Right cardiac atrium (tissue), 5 donors: ENCODE results near the gene TNS4. TPM values are rescaled to one million over a fixed set of nuclear protein-coding genes. Genes with fewer than 3 reads are reported as not detected.

ENCODE experiments used
- ATAC-seq, 2 donors: fragments of 200-7000 bp; cut with Tn5 transposase; one replicate each; pipeline versions ENCODE4 v1.8.0 to v1.9.1; 2020; ENCODE audit warnings: moderate library complexity in 2 of 2, mild to moderate bottlenecking in 1 of 2
- DNase-seq, 3 donors: peaks; one replicate each; pipeline ENCODE4 v3.0.0-alpha.2; 2020
- H3K27ac ChIP-seq: one replicate; pipeline ENCODE4 v1.5.1; 2013; ENCODE audit warnings: mild to moderate bottlenecking, low read length, control low read depth, moderate library complexity
- H3K27me3 ChIP-seq: one replicate; pipeline ENCODE4 v1.6.1; 2013; ENCODE audit not compliant: control insufficient read depth, insufficient read depth
- H3K4me1 ChIP-seq: one replicate; pipeline ENCODE4 v1.6.1; 2013; ENCODE audit warnings: low read length; ENCODE audit not compliant: control insufficient read depth, insufficient read depth
- H3K4me3 ChIP-seq: one replicate; pipeline ENCODE4 v1.5.1; 2013; ENCODE audit warnings: low read length, control low read depth
- H3K9me3 ChIP-seq: one replicate; pipeline ENCODE4 v1.6.1; 2013; ENCODE audit warnings: low read length; ENCODE audit not compliant: control insufficient read depth
- WGBS: extraction: QIAGEN DNeasy Blood & Tissue Kit; methylation state at CpG from one replicate; pipeline ENCODE4 v1.1.7; 2013; 5-methylcytosine and 5-hydroxymethylcytosine counted together
- intact Hi-C, 4 donors: fragments of 100-400 bp; cut with DNase I; formaldehyde crosslinking; loops; one replicate each; pipeline versions ENCODE4 v1.11.0 to v1.14.0; 2022 to 2023
- polyA plus RNA-seq: library from polyadenylated mRNA; stranded (reverse); fragments of 200-250 nt; gene quantifications from one replicate; pipeline ENCODE4 v1.2.3, GENCODE V29; 2013
- total RNA-seq, 4 donors: library from RNA; stranded (reverse); fragmentation: NEBNext Ultra II Directional; extraction: Animal tissue kit (Norgen Biotek cat#: 25700); gene quantifications; one replicate each; pipeline ENCODE4 v1.2.1, GENCODE V29; 2021
- donor health status: healthy with polysubstance abuse.
- donor health status: DM: no; HTN: yes; CAD: no.
- donor health status: DM: no; HTN: no; CAD: no.
- donor health status: DM: no; HTN: yes; CAD: no; lungs with severe emphysema.
- donor health status: DM: yes; HTN: yes; CAD: no.

Gene TNS4
- total and polyA plus RNA-seq, 5 donors, result 0.14 TPM; not detected in 4

GRCh38 chr17:40480501-40481003 is 20.9 kb downstream of the TNS4 start:
- 41% methylated on average over 12 of the region's 12 CpGs for WGBS
- Histone ChIP-seq H3K4me1 (no peaks in the 10 kb centered on the region), H3K27ac (no peak overlapping the region), H3K4me3 (no peak overlapping the region), H3K27me3 (no peaks in the 10 kb centered on the region), H3K9me3 (no peaks in the 10 kb centered on the region)
- DNase-seq (peak in 2 of 3 donors; percentile 73 to 81), ATAC-seq (peak; percentile 30 to 63)
- intact Hi-C loops, result loop anchor here in 1 of 4 donors (10.0 kb wide), 1 partner anchor 54 kb away; no protein-coding TSS in a partner anchor

GRCh38 chr17:40479754-40480480 is 21.5 kb downstream of the TNS4 start:
- Histone ChIP-seq H3K4me3 (no peak overlapping the region), H3K27ac (no peak overlapping the region), H3K4me1 (no peaks in the 10 kb centered on the region), H3K27me3 (no peaks in the 10 kb centered on the region), H3K9me3 (no peaks in the 10 kb centered on the region)
- ATAC-seq (no peak), DNase-seq (peak in 2 of 3 donors; percentile 5 to 32)
- intact Hi-C loops, result loop anchor here in 2 of 4 donors (5.0 to 10.0 kb wide), 3 partner anchors 38 to 85 kb away; partner anchors contain the start of gene IGFBP4 (in 2 of the 2)
- 77% methylated on average over 9 of the region's 9 CpGs for WGBS

- Histone ChIP-seq H3K9me3 (no peaks in the 10 kb centered on the region), H3K4me3 (no peak overlapping the region), H3K27ac (no peak overlapping the region), H3K4me1 (no peaks in the 10 kb centered on the region), H3K27me3 (no peaks in the 10 kb centered on the region)
- ATAC-seq (no peak), DNase-seq (peak in 2 of 3 donors; percentile 10 to 37)
- 94% methylated on average over 13 of the region's 13 CpGs for WGBS
- intact Hi-C loops, result loop anchor here in 2 of 4 donors (5.0 to 10.0 kb wide), 2 partner anchors 36 to 84 kb away; partner anchors contain the start of gene IGFBP4 (in 2 of the 2)
Observed at GRCh38 chr17:40478486-40478885, 22.9 kb downstream of the TNS4 start.

GRCh38 chr17:40477796-40478195 is 23.6 kb downstream of the TNS4 start:
- ATAC-seq (no peak), DNase-seq (no peak)
- no peaks in the 10 kb centered on the region for H3K27me3 ChIP-seq
- intact Hi-C loops, result loop anchor here in 2 of 4 donors (5.0 to 10.0 kb wide), 2 partner anchors 35 to 83 kb away; partner anchors contain the start of gene IGFBP4 (in 2 of the 2)
- no peak overlapping the region for H3K4me3 ChIP-seq
- H3K9me3 ChIP-seq, result no peaks in the 10 kb centered on the region
- no peaks in the 10 kb centered on the region for H3K4me1 ChIP-seq
- WGBS, result 84% methylated on average over 1 of the region's 1 CpG
- H3K27ac ChIP-seq, result no peak overlapping the region

- Histone ChIP-seq H3K27ac (no peak overlapping the region), H3K4me1 (no peaks in the 10 kb centered on the region), H3K9me3 (no peaks in the 10 kb centered on the region), H3K4me3 (no peak overlapping the region), H3K27me3 (no peaks in the 10 kb centered on the region)
- DNase-seq (peak in 1 of 3 donors; percentile 44), ATAC-seq (no peak)
- WGBS, result 94% methylated on average over 18 of the region's 18 CpGs
- intact Hi-C loops, result loop anchor here in 3 of 4 donors (2.0 to 10.0 kb wide), 3 partner anchors 33 to 81 kb away; partner anchors contain the start of gene IGFBP4 (in 3 of the 3)
Observed at GRCh38 chr17:40475234-40475908, 26.1 kb downstream of the TNS4 start.

GRCh38 chr17:40474419-40475002 is 26.9 kb downstream of the TNS4 start:
- H3K27me3 ChIP-seq, result no peaks in the 10 kb centered on the region
- no peaks in the 10 kb centered on the region for H3K4me1 ChIP-seq
- DNase-seq (peak in 1 of 3 donors; percentile 57), ATAC-seq (peak in 1 of 2 donors; percentile 5)
- intact Hi-C loops, result loop anchor here in 3 of 4 donors (2.0 to 10.0 kb wide), 3 partner anchors 32 to 80 kb away; partner anchors contain the start of gene IGFBP4 (in 3 of the 3)
- 84% methylated on average over 9 of the region's 9 CpGs for WGBS
- no peak overlapping the region for H3K27ac ChIP-seq
- no peaks in the 10 kb centered on the region for H3K9me3 ChIP-seq
- H3K4me3 ChIP-seq, result no peak overlapping the region

GRCh38 chr17:40473573-40474365 is 27.7 kb downstream of the TNS4 start:
- ATAC-seq (no peak), DNase-seq (peak in 1 of 3 donors; percentile 10)
- WGBS, result 86% methylated on average over 16 of the region's 16 CpGs
- intact Hi-C loops, result loop anchor here in 2 of 4 donors (2.0 to 10.0 kb wide), 2 partner anchors 31 to 79 kb away; partner anchors contain the start of gene IGFBP4 (in 1 of the 2)
- H3K4me3 ChIP-seq, result no peak overlapping the region
- no peak overlapping the region for H3K27ac ChIP-seq
- no peaks in the 10 kb centered on the region for H3K4me1 ChIP-seq
- no peaks in the 10 kb centered on the region for H3K9me3 ChIP-seq
- H3K27me3 ChIP-seq, result no peaks in the 10 kb centered on the region

GRCh38 chr17:40472733-40473452 is 28.5 kb downstream of the TNS4 start:
- Histone ChIP-seq H3K27me3 (no peaks in the 10 kb centered on the region), H3K27ac (no peak overlapping the region), H3K4me3 (no peak overlapping the region), H3K9me3 (no peaks in the 10 kb centered on the region), H3K4me1 (no peaks in the 10 kb centered on the region)
- peak in 1 of 3 donors; percentile 10 for DNase-seq
- WGBS, result 94% methylated on average over 3 of the region's 3 CpGs
- intact Hi-C loops, result loop anchor here in 1 of 4 donors (10.0 kb wide), 1 partner anchor 78 kb away; no protein-coding TSS in a partner anchor
- ATAC-seq, result no peak

GRCh38 chr17:40471846-40472732 is 29.3 kb downstream of the TNS4 start:
- ATAC-seq (no peak), DNase-seq (peak in 1 of 3 donors; percentile 7)
- intact Hi-C loops, result loop anchor here in 1 of 4 donors (10.0 kb wide), 1 partner anchor 77 kb away; no protein-coding TSS in a partner anchor
- Histone ChIP-seq H3K27me3 (no peaks in the 10 kb centered on the region), H3K9me3 (no peaks in the 10 kb centered on the region), H3K4me3 (no peak overlapping the region), H3K27ac (no peak overlapping the region), H3K4me1 (no peaks in the 10 kb centered on the region)
- WGBS, result 92% methylated on average over 6 of the region's 6 CpGs
